Measurements from ENCODE around the gene TTLL1.
A peak's percentile ranks its signal among the peaks of the same experiment; 100 is the strongest.

TTLL1 gene

DNA sequence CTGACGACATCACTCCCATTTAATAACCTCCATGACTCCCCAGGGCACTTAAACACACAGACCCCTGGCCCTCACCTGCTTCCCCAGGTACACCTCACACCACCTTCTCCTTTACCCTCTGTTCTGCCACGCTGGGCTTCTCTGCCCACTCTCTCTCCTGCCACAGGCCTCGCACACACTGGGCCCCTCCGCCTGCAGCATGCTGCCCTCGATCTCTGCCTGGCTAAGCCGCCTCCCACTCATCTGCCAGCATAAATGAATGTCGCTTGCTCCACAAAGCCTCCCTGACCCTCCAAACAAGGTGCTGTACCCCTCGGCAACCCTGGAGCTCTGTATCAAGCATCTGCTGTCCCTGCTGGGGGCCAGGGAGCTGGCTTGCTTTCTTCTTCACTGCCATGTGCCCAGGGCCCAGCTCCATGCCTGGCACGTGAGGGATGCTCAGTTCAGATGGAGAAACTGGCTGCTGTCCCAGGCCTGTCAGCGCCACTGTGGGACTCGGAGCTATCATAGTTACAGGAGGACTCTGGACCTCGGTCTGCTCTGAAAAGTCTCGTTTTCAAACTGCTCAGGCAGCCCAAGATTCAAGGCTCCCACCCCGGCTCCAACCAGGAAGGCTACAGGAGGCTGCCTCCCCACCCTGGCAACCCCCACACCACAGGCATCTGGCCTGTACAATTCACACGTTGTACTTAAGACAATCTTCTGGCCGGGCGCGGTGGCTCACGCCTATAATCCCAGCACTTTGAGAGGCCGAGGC is 11.9 kb downstream of the TTLL1 start:
- TF ChIP-seq, protein P1, sequence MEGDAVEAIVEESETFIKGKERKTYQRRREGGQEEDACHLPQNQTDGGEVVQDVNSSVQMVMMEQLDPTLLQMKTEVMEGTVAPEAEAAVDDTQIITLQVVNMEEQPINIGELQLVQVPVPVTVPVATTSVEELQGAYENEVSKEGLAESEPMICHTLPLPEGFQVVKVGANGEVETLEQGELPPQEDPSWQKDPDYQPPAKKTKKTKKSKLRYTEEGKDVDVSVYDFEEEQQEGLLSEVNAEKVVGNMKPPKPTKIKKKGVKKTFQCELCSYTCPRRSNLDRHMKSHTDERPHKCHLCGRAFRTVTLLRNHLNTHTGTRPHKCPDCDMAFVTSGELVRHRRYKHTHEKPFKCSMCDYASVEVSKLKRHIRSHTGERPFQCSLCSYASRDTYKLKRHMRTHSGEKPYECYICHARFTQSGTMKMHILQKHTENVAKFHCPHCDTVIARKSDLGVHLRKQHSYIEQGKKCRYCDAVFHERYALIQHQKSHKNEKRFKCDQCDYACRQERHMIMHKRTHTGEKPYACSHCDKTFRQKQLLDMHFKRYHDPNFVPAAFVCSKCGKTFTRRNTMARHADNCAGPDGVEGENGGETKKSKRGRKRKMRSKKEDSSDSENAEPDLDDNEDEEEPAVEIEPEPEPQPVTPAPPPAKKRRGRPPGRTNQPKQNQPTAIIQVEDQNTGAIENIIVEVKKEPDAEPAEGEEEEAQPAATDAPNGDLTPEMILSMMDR (IDR thresholded peaks at IDR 0.05; ENCODE audit: low read length, missing control alignments): no peak
- no peak overlapping the region for H3K4me3 ChIP-seq (replicated peaks; ENCODE audit: low read depth, low read length)
- DNase-seq (ENCODE audit: low read depth): no peak

DNA sequence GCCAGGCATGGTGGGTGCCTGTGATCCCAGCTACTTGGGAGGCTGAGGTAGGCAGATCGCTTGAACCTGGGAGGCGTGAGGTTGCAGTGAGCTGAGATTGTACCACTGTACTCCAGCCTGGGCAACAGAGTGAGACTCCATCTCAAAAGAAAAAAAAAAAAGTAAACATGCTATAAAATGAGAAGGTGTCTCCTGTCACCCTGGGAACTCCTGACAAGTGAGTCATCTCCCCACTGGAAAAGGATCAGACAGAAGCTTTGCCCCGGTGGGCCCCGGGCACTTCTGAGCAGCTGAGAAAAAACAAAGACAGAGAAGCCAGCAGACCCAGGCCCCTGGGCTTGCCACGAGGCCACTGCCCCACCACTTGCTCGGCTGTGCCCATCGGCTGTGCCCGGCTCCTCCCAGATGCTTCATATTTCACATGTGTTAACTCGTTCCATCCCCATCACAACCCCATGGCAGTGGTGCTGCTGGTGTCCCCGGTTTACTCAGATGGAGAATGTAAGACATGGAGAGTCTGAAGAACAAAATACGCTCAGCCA is 22.3 kb downstream of the TTLL1 start:
- no peak overlapping the region for H3K4me3 ChIP-seq (replicated peaks; ENCODE audit: low read depth, low read length)
- DNase-seq (ENCODE audit: low read depth): peak; percentile 29
- TF ChIP-seq, protein P1 (IDR thresholded peaks at IDR 0.05; ENCODE audit: low read length, missing control alignments): no peak

DNA sequence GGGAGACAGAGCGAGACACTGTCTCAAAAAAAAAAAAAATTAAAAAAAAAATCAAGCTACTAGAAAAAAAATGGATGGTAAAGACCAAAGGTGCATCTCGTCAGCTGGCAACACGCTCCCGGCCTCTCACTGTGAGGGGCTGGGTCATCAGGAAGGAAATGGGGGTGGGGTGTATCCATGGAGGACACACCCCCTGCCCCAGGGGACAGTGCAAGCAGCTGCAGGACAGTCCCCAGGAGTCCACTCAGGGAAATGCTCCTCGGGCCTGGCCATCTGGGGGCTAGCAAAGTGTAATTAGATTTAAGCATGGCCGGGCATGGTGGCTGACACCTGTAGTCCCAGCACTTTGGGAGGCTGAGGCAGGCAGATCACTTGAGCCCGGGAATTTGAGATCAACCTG is 23.1 kb downstream of the TTLL1 start:
- H3K4me3 ChIP-seq (replicated peaks; ENCODE audit: low read depth, low read length): no peak overlapping the region
- TF ChIP-seq, protein P1 (IDR thresholded peaks at IDR 0.05; ENCODE audit: low read length, missing control alignments): no peak
- DNase-seq (ENCODE audit: low read depth): no peak

DNA sequence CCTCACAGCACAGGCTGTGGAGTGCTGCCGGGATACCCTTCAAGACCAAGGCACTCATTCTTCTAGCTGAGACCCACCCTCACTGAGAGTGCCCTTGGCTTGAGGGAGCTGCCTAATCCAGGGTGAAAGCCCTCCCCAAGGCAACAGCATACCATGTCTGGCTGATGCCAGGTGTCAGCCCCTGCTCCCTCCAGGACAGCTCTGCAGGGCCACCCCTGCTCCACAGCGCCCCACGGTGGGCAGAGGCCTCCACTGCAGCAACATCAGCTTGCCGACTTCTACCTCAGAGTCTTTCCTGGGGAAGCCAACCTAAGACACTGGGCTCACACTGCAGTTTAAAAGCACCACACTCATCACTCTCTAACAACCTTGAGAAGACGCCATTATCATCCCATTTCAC is 29.0 kb downstream of the TTLL1 start:
- H3K4me3 ChIP-seq (replicated peaks; ENCODE audit: low read depth, low read length): no peak overlapping the region
- peak; percentile 26 for DNase-seq (ENCODE audit: low read depth)
- TF ChIP-seq, protein P1 (IDR thresholded peaks at IDR 0.05; ENCODE audit: low read length, missing control alignments): peak; percentile 62

DNA sequence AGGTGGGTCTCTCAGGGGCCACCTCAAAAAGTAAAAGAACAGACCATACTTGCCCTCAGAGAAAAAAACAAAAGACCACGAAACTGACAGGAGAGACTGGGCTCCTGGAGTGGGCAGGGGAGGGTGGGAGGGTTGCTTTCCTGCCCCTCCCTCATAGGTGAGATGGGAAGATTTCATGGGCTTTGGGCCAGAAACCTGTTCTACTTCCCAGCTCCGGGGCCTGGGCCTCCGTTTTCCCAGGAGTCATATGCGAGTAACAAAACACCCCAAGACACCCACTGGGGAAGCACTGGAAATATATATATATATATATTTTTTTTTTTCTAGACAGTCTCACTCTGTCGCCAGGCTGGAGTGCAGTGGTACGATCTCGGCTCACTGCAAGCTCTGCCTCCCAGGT is 31.6 kb downstream of the TTLL1 start:
- TF ChIP-seq, protein P1 (IDR thresholded peaks at IDR 0.05; ENCODE audit: low read length, missing control alignments): no peak
- no peak for DNase-seq (ENCODE audit: low read depth)

DNA sequence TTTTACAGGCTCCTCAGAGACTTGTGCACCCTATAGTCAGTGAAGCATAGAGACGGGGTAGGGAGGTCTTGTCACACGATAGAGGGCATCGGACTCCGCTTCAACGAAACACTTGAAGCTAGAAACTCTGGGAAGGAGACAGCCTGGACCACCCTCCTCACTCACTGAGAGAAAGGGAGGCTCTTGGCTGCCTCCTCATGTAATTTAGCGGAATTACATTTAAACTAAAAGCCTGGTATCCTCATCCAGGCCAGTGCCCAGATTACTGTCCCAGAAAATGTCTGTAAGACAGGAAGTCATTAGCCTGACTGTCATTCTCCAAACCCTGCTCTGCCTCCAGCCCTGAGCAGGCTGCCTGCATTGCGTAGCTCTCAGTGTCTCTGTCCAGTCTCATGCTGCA is 36.0 kb downstream of the TTLL1 start:
- no peak for DNase-seq (ENCODE audit: low read depth)
- H3K4me3 ChIP-seq (replicated peaks; ENCODE audit: low read depth, low read length): no peak overlapping the region
- TF ChIP-seq, protein P1 (IDR thresholded peaks at IDR 0.05; ENCODE audit: low read length, missing control alignments): peak; percentile 19

More for the DNA sequence above, 31.6 kb downstream of the TTLL1 start:
- no peak overlapping the region for H3K4me3 ChIP-seq (replicated peaks; ENCODE audit: low read depth, low read length)

GRCh38 chr22:43050995-43051394 is 38.2 kb downstream of the TTLL1 start:
- TF ChIP-seq, protein P1 (IDR thresholded peaks at IDR 0.05; ENCODE audit: low read length, missing control alignments): no peak
- no peak overlapping the region for H3K4me3 ChIP-seq (replicated peaks; ENCODE audit: low read depth, low read length)

More at GRCh38 chr22:43050995-43051394, 38.2 kb downstream of the TTLL1 start:
- DNase-seq (ENCODE audit: low read depth): no peak
